Ishikawa (cell line): ENCODE data around the gene CCT4.

ENCODE experiments used
- CEBPB ChIP-seq: IDR thresholded peaks from 2 replicates; pipeline ENCODE4 v1.6.1; 2012
- CREB1 ChIP-seq: IDR thresholded peaks from 2 replicates; pipeline ENCODE4 v1.6.1; 2012; ENCODE audit warnings: low read depth
- EGR1 ChIP-seq: IDR thresholded peaks from 2 replicates; pipeline ENCODE4 v1.6.1; 2012
- EP300 ChIP-seq: IDR thresholded peaks from 2 replicates; pipeline ENCODE4 v1.6.1; 2012; ENCODE audit warnings: borderline replicate concordance
- FOXM1 ChIP-seq: IDR thresholded peaks from 2 replicates; pipeline ENCODE4 v1.6.1; 2012; ENCODE audit warnings: low read depth, borderline replicate concordance
- NFIC ChIP-seq: IDR thresholded peaks from 2 replicates; pipeline ENCODE4 v1.6.1; 2012
- RAD21 ChIP-seq: IDR thresholded peaks from 2 replicates; pipeline ENCODE4 v1.6.1; 2012; ENCODE audit warnings: low read depth
- TAF1 ChIP-seq: IDR thresholded peaks from 2 replicates; pipeline ENCODE4 v1.6.1; 2012; ENCODE audit warnings: low read depth, mild to moderate bottlenecking
- TCF12 ChIP-seq: IDR thresholded peaks from 2 replicates; pipeline ENCODE4 v1.6.1; 2012; ENCODE audit warnings: low read depth
- TEAD4 ChIP-seq: IDR thresholded peaks from 2 replicates; pipeline ENCODE4 v1.6.1; 2012
- YY1 ChIP-seq: IDR thresholded peaks from 2 replicates; pipeline ENCODE4 v1.6.1; 2012; ENCODE audit warnings: low read depth
- ZBTB7A ChIP-seq: IDR thresholded peaks from 2 replicates; pipeline ENCODE4 v1.6.1; 2012; ENCODE audit warnings: low read depth
- TF ChIP-seq, protein P1 (sequence below): IDR thresholded peaks from 2 replicates; pipeline ENCODE4 v1.6.1; 2012
- TF ChIP-seq, protein P2 (sequence below): IDR thresholded peaks from 2 replicates; pipeline ENCODE4 v1.6.1; 2012
- TF ChIP-seq, protein P3 (sequence below): IDR thresholded peaks from 2 replicates; pipeline ENCODE4 v1.6.1; 2012; ENCODE audit warnings: low read depth, mild to moderate bottlenecking

The CCT4 gene

DNA sequence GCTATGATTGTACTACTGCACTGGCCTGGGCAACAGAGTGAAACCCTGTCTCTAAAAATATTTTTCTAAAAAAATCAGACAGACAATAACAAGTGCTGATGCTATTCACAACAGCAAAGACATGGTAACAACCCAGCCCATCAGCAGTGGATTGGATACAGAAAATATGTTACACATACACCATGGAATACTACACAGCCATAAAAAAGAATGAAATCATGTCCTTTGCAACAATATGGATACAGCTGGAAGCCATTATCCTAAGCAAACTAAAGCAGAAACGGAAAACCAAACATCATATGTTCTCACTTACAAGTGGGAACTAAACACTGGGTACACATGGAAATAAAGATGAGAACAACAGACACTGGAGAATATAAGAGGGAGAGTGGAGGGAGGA is 54.5 kb downstream of the CCT4 start:
- no peak for TF ChIP-seq YY1
- TF ChIP-seq EGR1 = no peak
- TF ChIP-seq, protein P1, sequence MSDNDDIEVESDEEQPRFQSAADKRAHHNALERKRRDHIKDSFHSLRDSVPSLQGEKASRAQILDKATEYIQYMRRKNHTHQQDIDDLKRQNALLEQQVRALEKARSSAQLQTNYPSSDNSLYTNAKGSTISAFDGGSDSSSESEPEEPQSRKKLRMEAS = no peak
- TF ChIP-seq CREB1 = no peak
- TF ChIP-seq EP300 = no peak
- TF ChIP-seq NFIC = no peak
- TF ChIP-seq, protein P2, sequence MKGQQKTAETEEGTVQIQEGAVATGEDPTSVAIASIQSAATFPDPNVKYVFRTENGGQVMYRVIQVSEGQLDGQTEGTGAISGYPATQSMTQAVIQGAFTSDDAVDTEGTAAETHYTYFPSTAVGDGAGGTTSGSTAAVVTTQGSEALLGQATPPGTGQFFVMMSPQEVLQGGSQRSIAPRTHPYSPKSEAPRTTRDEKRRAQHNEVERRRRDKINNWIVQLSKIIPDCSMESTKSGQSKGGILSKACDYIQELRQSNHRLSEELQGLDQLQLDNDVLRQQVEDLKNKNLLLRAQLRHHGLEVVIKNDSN = no peak
- TF ChIP-seq TAF1 = no peak
- TF ChIP-seq TCF12 = no peak
- no peak for TF ChIP-seq ZBTB7A
- no peak for TF ChIP-seq TEAD4
- no peak for TF ChIP-seq RAD21
- TF ChIP-seq CEBPB = no peak
- no peak for TF ChIP-seq FOXM1
- TF ChIP-seq, protein P3, sequence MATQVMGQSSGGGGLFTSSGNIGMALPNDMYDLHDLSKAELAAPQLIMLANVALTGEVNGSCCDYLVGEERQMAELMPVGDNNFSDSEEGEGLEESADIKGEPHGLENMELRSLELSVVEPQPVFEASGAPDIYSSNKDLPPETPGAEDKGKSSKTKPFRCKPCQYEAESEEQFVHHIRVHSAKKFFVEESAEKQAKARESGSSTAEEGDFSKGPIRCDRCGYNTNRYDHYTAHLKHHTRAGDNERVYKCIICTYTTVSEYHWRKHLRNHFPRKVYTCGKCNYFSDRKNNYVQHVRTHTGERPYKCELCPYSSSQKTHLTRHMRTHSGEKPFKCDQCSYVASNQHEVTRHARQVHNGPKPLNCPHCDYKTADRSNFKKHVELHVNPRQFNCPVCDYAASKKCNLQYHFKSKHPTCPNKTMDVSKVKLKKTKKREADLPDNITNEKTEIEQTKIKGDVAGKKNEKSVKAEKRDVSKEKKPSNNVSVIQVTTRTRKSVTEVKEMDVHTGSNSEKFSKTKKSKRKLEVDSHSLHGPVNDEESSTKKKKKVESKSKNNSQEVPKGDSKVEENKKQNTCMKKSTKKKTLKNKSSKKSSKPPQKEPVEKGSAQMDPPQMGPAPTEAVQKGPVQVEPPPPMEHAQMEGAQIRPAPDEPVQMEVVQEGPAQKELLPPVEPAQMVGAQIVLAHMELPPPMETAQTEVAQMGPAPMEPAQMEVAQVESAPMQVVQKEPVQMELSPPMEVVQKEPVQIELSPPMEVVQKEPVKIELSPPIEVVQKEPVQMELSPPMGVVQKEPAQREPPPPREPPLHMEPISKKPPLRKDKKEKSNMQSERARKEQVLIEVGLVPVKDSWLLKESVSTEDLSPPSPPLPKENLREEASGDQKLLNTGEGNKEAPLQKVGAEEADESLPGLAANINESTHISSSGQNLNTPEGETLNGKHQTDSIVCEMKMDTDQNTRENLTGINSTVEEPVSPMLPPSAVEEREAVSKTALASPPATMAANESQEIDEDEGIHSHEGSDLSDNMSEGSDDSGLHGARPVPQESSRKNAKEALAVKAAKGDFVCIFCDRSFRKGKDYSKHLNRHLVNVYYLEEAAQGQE = no peak

DNA sequence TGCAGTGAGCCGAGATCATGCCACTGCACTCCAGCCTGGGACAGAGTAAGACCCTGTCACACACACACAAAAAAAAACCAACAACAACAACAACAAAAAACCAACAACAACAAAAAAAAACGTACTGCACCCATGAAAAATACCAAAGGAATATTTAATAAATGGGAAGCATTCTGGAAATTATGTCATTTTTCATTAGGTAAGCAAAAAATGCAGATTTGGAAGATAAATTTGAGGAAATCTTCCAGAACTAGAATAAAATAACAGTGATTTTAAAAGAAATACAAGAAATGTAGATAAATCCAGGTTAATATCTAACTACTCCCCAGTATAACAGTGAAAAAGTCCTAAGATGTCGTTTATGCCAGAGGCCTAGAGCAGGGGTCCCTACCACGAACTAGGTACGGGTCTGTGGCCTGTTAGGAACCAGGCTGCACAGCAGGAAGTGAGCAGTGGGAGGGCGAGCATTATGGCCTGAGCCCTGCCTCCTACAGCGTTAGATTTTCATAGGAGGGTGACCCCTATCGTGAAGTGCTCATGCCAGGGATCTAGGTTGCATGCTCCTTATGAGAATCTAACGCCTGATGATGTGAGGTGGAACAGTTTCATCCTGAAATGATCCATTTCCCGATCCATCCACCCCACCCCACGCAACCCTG is 56.1 kb downstream of the CCT4 start:
- TF ChIP-seq EGR1 = no peak
- TF ChIP-seq TAF1 = no peak
- TF ChIP-seq TCF12 = no peak
- TF ChIP-seq, protein P2 = no peak

DNA sequence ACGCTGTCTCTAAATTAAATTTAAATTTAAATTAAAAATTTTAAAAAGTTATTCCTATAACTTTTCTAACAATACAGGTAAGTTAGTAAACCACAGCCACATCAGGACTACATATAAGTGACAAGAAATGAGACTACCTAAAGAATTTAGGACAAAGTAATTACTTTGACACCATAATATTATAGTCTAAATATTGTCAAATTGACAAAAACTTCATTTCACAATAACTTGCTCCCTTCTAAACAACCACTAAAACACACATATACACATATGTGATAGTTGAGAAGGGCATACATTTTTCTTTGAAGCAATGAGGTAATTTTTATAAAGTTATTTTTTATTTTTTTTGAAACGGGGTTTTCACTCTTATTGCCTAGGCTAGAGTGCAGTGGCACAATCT is 66.2 kb downstream of the CCT4 start:
- TF ChIP-seq TEAD4 = no peak
- no peak for TF ChIP-seq TAF1
- TF ChIP-seq EP300 = no peak
- TF ChIP-seq, protein P1 = no peak
- no peak for TF ChIP-seq YY1
- no peak for TF ChIP-seq CREB1
- TF ChIP-seq, protein P3 = no peak
- TF ChIP-seq CEBPB = no peak
- TF ChIP-seq RAD21 = no peak
- TF ChIP-seq FOXM1 = no peak
- no peak for TF ChIP-seq ZBTB7A
